Mesodermal cell (in vitro differentiated cells): ENCODE measurements around the gene IMMP2L.
"Not testable (repeated sequence)": the region's sequence is repeated elsewhere in the genome, so short reads cannot be mapped to it uniquely, and the experiment has no call there.

Experiments used
- H3K27ac ChIP-seq: 2 replicates; pipeline ENCODE4 v1.7.0; 2013; ENCODE audit warnings: mild to moderate bottlenecking, low read depth, low read length, moderate library complexity; ENCODE audit not compliant: severe bottlenecking
- H3K36me3 ChIP-seq: 2 replicates; pipeline ENCODE4 v1.7.1; 2013; ENCODE audit warnings: mild to moderate bottlenecking, low read length, moderate library complexity; ENCODE audit not compliant: control insufficient read depth, insufficient read depth
- H3K4me1 ChIP-seq: one replicate; pipeline ENCODE4 v1.7.1; 2013; ENCODE audit warnings: mild to moderate bottlenecking, low read length; ENCODE audit not compliant: insufficient read depth, control insufficient read depth, poor library complexity, severe bottlenecking
- H3K4me3 ChIP-seq: 2 replicates; pipeline ENCODE4 v1.7.0; 2013; ENCODE audit warnings: low read length, control low read depth, mild to moderate bottlenecking; ENCODE audit not compliant: insufficient read depth, poor library complexity, severe bottlenecking; ENCODE audit errors: extremely low read depth
- H3K9me3 ChIP-seq: 2 replicates; pipeline ENCODE4 v1.7.1; 2013; ENCODE audit warnings: mild to moderate bottlenecking, low read length, moderate library complexity; ENCODE audit not compliant: control insufficient read depth
- whole genome bisulfite sequencing, 2 experiments: methylation state at CpG; one replicate each; pipeline ENCODE4 v1.1.5; 2013; ENCODE audit warnings: missing lambda C conversion rate in 2 of 2; ENCODE audit not compliant: insufficient coverage in 2 of 2; 5-methylcytosine and 5-hydroxymethylcytosine counted together

Gene IMMP2L

GRCh38 chr7:111483078-111483477, 79.2 kb downstream of the IMMP2L start:
- no peaks in the 10 kb centered on the region for H3K4me1 ChIP-seq
- H3K9me3 ChIP-seq = no peaks in the 10 kb centered on the region
- H3K4me3 ChIP-seq = no peak overlapping the region
- WGBS, 2 experiments = 100% methylated on average over 1 of the region's 2 CpGs; no CpG with 5 or more reads in 1 of the 2 experiments
- no peak overlapping the region for H3K27ac ChIP-seq
- no peaks in the 10 kb centered on the region for H3K36me3 ChIP-seq

GRCh38 chr7:111477462-111478225, 84.6 kb downstream of the IMMP2L start:
- Histone ChIP-seq H3K36me3 (no peaks in the 10 kb centered on the region), H3K4me1 (no peaks in the 10 kb centered on the region), H3K27ac (no peak overlapping the region), H3K9me3 (no peaks in the 10 kb centered on the region), H3K4me3 (no peak overlapping the region)
- WGBS, 2 experiments = 100% methylated on average over 1 to 3 of the region's 4 CpGs

- Histone ChIP-seq H3K27ac (no peak overlapping the region), H3K4me3 (no peak overlapping the region), H3K9me3 (no peaks in the 10 kb centered on the region), H3K36me3 (no peaks in the 10 kb centered on the region), H3K4me1 (no peaks in the 10 kb centered on the region)
- 100% methylated on average over 1 of the region's 2 CpGs; no CpG with 5 or more reads in 1 of the 2 experiments for WGBS, 2 experiments
These were observed 85.6 kb downstream of the IMMP2L start for GRCh38 chr7:111476586-111477293.

- Histone ChIP-seq H3K4me1 (no peaks in the 10 kb centered on the region), H3K4me3 (no peak overlapping the region), H3K27ac (no peak overlapping the region), H3K9me3 (no peaks in the 10 kb centered on the region), H3K36me3 (no peaks in the 10 kb centered on the region)
- no CpG with 5 or more reads among the region's 1 CpG for WGBS, 2 experiments
These were observed 86.3 kb downstream of the IMMP2L start for GRCh38 chr7:111475959-111476358.

GRCh38 chr7:111475419-111475748, 86.9 kb downstream of the IMMP2L start:
- WGBS, 2 experiments = no CpG with 5 or more reads among the region's 1 CpG
- H3K27ac ChIP-seq = no peak overlapping the region
- no peaks in the 10 kb centered on the region for H3K4me1 ChIP-seq
- H3K4me3 ChIP-seq = no peak overlapping the region
- H3K36me3 ChIP-seq = no peaks in the 10 kb centered on the region
- H3K9me3 ChIP-seq = no peaks in the 10 kb centered on the region

- Histone ChIP-seq H3K4me1 (no peaks in the 10 kb centered on the region), H3K27ac (no peak overlapping the region), H3K36me3 (no peaks in the 10 kb centered on the region), H3K4me3 (no peak overlapping the region), H3K9me3 (no peaks in the 10 kb centered on the region)
- no CpG with 5 or more reads among the region's 4 CpGs for WGBS, 2 experiments
These were observed 87.4 kb downstream of the IMMP2L start for GRCh38 chr7:111474723-111475418.

- Histone ChIP-seq H3K27ac (no peak overlapping the region), H3K4me1 (no peaks in the 10 kb centered on the region), H3K36me3 (no peaks in the 10 kb centered on the region), H3K9me3 (no peaks in the 10 kb centered on the region), H3K4me3 (no peak overlapping the region)
- WGBS, 2 experiments = 83 to 100% methylated on average over 1 of the region's 2 CpGs
These were observed 88.7 kb downstream of the IMMP2L start for GRCh38 chr7:111473449-111474198.

- no peaks in the 10 kb centered on the region for H3K36me3 ChIP-seq
- H3K4me3 ChIP-seq = no peak overlapping the region
- H3K9me3 ChIP-seq = no peaks in the 10 kb centered on the region
- H3K27ac ChIP-seq = no peak overlapping the region
- H3K4me1 ChIP-seq = no peaks in the 10 kb centered on the region
- WGBS, 2 experiments = 85 to 86% methylated on average over 2 of the region's 2 CpGs
These were observed 91.3 kb downstream of the IMMP2L start for GRCh38 chr7:111470998-111471397.

GRCh38 chr7:111469894-111470293, 92.4 kb downstream of the IMMP2L start:
- not testable (repeated sequence) for H3K27ac ChIP-seq, H3K4me3 ChIP-seq, H3K9me3 ChIP-seq, H3K36me3 ChIP-seq, H3K4me1 ChIP-seq
- WGBS, 2 experiments = 100% methylated on average over 1 of the region's 1 CpG; no CpG with 5 or more reads in 1 of the 2 experiments

- no CpG with 5 or more reads among the region's 3 CpGs for WGBS, 2 experiments
- not testable (repeated sequence) for H3K4me3 ChIP-seq
These were observed 96.5 kb downstream of the IMMP2L start for GRCh38 chr7:111465774-111466173.

More at GRCh38 chr7:111465774-111466173, 96.5 kb downstream of the IMMP2L start:
- H3K27ac ChIP-seq, H3K9me3 ChIP-seq, H3K36me3 ChIP-seq, H3K4me1 ChIP-seq: not testable (repeated sequence)
